GM19043 (cell line): ENCODE data around the gene PCNX2.

Experiments
- ATAC-seq: cut with Tn5 transposase; IDR thresholded peaks from one replicate; pipeline ENCODE4 v1.9.1; 2021; ENCODE audit warnings: low read depth; ENCODE audit not compliant: unreplicated experiment

PCNX2 gene

GRCh38 chr1:233237647-233238046 is 57.9 kb downstream of the PCNX2 start:
- ATAC-seq = no peak

GRCh38 chr1:233233508-233234040 is 62.0 kb downstream of the PCNX2 start:
- ATAC-seq = no peak

- no peak for ATAC-seq
Measured at GRCh38 chr1:233230011-233230410, 65.5 kb downstream of the PCNX2 start.

GRCh38 chr1:233229288-233229687 is 66.2 kb downstream of the PCNX2 start:
- no peak for ATAC-seq

GRCh38 chr1:233227930-233228465 is 67.5 kb downstream of the PCNX2 start:
- ATAC-seq = no peak

- no peak for ATAC-seq
Measured at GRCh38 chr1:233224311-233224710, 71.2 kb downstream of the PCNX2 start.

GRCh38 chr1:233217832-233218231 is 77.7 kb downstream of the PCNX2 start:
- no peak for ATAC-seq

- ATAC-seq = no peak
Measured at GRCh38 chr1:233216009-233216408, 79.5 kb downstream of the PCNX2 start.

GRCh38 chr1:233215135-233215760 is 80.3 kb downstream of the PCNX2 start:
- ATAC-seq = no peak

GRCh38 chr1:233211595-233211994 is 83.9 kb downstream of the PCNX2 start:
- ATAC-seq = no peak

- ATAC-seq = no peak
Measured at GRCh38 chr1:233211106-233211505, 84.4 kb downstream of the PCNX2 start.

GRCh38 chr1:233209481-233209880 is 86.0 kb downstream of the PCNX2 start:
- ATAC-seq = no peak

GRCh38 chr1:233208687-233209086 is 86.8 kb downstream of the PCNX2 start:
- no peak for ATAC-seq

GRCh38 chr1:233197940-233198339 is 97.6 kb downstream of the PCNX2 start:
- no peak for ATAC-seq

GRCh38 chr1:233193741-233194140 is 101.8 kb downstream of the PCNX2 start:
- ATAC-seq = no peak

- no peak for ATAC-seq
Measured at GRCh38 chr1:233190987-233191386, 104.5 kb downstream of the PCNX2 start.

- ATAC-seq = no peak
Measured at GRCh38 chr1:233189526-233189925, 106.0 kb downstream of the PCNX2 start.

GRCh38 chr1:233188061-233188460 is 107.5 kb downstream of the PCNX2 start:
- no peak for ATAC-seq

GRCh38 chr1:233183226-233184020 is 112.1 kb downstream of the PCNX2 start:
- no peak for ATAC-seq

- no peak for ATAC-seq
Measured at GRCh38 chr1:233182587-233182986, 112.9 kb downstream of the PCNX2 start.

GRCh38 chr1:233180641-233181364 is 114.7 kb downstream of the PCNX2 start:
- ATAC-seq = no peak
